Measurements from ENCODE around the gene RNF220.

GRCh38 chr1:44571712-44572571 lies 166.9 kb downstream of the RNF220 start:
- TF ChIP-seq FOXM1 (IDR thresholded peaks at IDR 0.05; ENCODE audit: low read depth) (no peak), FOXM1 (CRISPR knock-in tag; IDR thresholded peaks at IDR 0.05; ENCODE audit: low read depth) (no peak), NR1H2 (CRISPR knock-in tag; IDR thresholded peaks at IDR 0.05) (no peak), SMAD3 (CRISPR knock-in tag; conservative IDR thresholded peaks at IDR 0.05) (no peak), TAF1 (IDR thresholded peaks at IDR 0.05; ENCODE audit: control insufficient read depth, extremely low read depth, insufficient read depth, low read length, severe bottlenecking) (no peak), NRF1 (conservative IDR thresholded peaks at IDR 0.05 in 1 of 2, IDR thresholded peaks at IDR 0.05 in 1 of 2) (no peak)

Measured in K562 (cell line).